Body of pancreas (tissue), 4 donors: Measurements from ENCODE around the gene CLCNKB.

Experiments
- CTCF ChIP-seq, 7 experiments: fragments of 450-650 bp in 4 of 7; fragments of 200-600 bp in 3 of 7; sonication (generic) in 3 of 7; IDR thresholded peaks; one replicate each; pipeline ENCODE4 v1.5.1; 2016 to 2019; ENCODE audit warnings: antibody characterized with exemption in 7 of 7
- POLR2A ChIP-seq, 3 donors: fragments of 450-650 bp; IDR thresholded peaks; one replicate each; pipeline ENCODE4 v1.6.1; 2016; ENCODE audit warnings: antibody characterized with exemption in 3 of 3, mild to moderate bottlenecking in 2 of 3

GRCh38 chr1:16043950-16044349 is 368 bp downstream of the CLCNKB start:
- TF ChIP-seq POLR2A (IDR thresholded peaks at IDR 0.05) (no peak), CTCF (IDR thresholded peaks at IDR 0.05) (no peak)
